H1 (cell line): ENCODE results near the gene CLMP.

Experiments
- CEBPB ChIP-seq: IDR thresholded peaks from 2 replicates; pipeline ENCODE4 v1.6.1; 2012; ENCODE audit warnings: low read depth, low read length
- CREB1 ChIP-seq: IDR thresholded peaks from 2 replicates; pipeline ENCODE4 v1.6.1; 2012; ENCODE audit warnings: inconsistent platforms
- POLR2A ChIP-seq, 2 experiments: IDR thresholded peaks; 1 replicate in 1 of 2; 2 replicates in 1 of 2; pipeline ENCODE4 v1.6.1; 2011; ENCODE audit warnings: low read depth in 2 of 2, low read length in 2 of 2, mild to moderate bottlenecking in 2 of 2; ENCODE audit errors: control extremely low read depth in 1 of 2
- POLR2AphosphoS5 ChIP-seq: IDR thresholded peaks from 2 replicates; pipeline ENCODE4 v1.6.1; 2011; ENCODE audit warnings: low read depth, low read length
- TF ChIP-seq, protein P1 (sequence below), 3 experiments: IDR thresholded peaks; 1 replicate in 2 of 3; 2 replicates in 1 of 3; pipeline versions ENCODE4 v1.5.1 to v1.6.1; 2011; ENCODE audit warnings: low read length in 3 of 3, mild to moderate bottlenecking in 3 of 3, inconsistent platforms in 2 of 3, low read depth in 1 of 3, moderate library complexity in 1 of 3; ENCODE audit not compliant: insufficient read depth in 1 of 3; ENCODE audit errors: control extremely low read depth in 1 of 3

DNA sequence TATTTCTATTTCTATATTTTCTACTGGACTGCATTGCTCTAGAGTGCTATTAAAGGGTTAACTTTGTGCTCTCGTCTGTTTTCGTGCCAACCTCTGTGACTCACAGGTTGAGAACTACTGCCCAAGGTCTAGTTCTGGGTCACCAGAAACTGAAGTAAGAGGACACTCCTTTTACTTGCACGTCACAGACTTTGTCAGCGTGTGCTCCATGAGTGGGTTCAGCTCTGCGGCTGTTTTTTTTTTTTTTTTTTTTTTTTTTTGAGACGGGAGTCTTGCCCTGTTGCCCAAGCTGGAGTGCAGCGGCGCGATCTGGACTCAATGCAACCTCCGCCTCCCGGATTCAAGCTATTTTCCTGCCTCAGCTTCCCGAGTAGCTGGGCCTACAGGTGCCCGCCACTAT lies 49.8 kb downstream of the CLMP start:
- TF ChIP-seq, protein P1, sequence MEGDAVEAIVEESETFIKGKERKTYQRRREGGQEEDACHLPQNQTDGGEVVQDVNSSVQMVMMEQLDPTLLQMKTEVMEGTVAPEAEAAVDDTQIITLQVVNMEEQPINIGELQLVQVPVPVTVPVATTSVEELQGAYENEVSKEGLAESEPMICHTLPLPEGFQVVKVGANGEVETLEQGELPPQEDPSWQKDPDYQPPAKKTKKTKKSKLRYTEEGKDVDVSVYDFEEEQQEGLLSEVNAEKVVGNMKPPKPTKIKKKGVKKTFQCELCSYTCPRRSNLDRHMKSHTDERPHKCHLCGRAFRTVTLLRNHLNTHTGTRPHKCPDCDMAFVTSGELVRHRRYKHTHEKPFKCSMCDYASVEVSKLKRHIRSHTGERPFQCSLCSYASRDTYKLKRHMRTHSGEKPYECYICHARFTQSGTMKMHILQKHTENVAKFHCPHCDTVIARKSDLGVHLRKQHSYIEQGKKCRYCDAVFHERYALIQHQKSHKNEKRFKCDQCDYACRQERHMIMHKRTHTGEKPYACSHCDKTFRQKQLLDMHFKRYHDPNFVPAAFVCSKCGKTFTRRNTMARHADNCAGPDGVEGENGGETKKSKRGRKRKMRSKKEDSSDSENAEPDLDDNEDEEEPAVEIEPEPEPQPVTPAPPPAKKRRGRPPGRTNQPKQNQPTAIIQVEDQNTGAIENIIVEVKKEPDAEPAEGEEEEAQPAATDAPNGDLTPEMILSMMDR (IDR thresholded peaks at IDR 0.05; ENCODE audit: control extremely low read depth in 1 of 3, insufficient read depth in 1 of 3, low read depth in 1 of 3, low read length in 3 of 3): no peak
- no peak for TF ChIP-seq CEBPB
- no peak for TF ChIP-seq POLR2AphosphoS5
- no peak for TF ChIP-seq POLR2A (IDR thresholded peaks at IDR 0.05; ENCODE audit: control extremely low read depth in 1 of 2, low read depth in 2 of 2, low read length in 2 of 2)
- no peak for TF ChIP-seq CREB1
